ENCODE data around the gene USP6. TPM values are rescaled to one million over a fixed set of nuclear protein-coding genes. Genes with fewer than 3 reads are reported as not detected.

The USP6 gene
- polyA plus RNA-seq, 1 experiment = not detected

GRCh38 chr17:5097101-5097834 is 18.6 kb upstream of the USP6 start:
- DNase-seq (ENCODE audit: low read depth, low spot score) = no peak
- no peak overlapping the region for H3K4me3 ChIP-seq (ENCODE audit: low read depth, low read length)
- peaks cover 15% of the 10 kb centered on the region for H3K27me3 ChIP-seq (ENCODE audit: control insufficient read depth, insufficient read depth, low read length)
- TF ChIP-seq CTCF (IDR thresholded peaks at IDR 0.05; ENCODE audit: low read depth, low read length) = no peak
- H3K9me3 ChIP-seq (ENCODE audit: control insufficient read depth, insufficient read depth, low read length) = peaks cover 76% of the 10 kb centered on the region
- POLR2A ChIA-PET = no interaction called here
- H3K27ac ChIP-seq (ENCODE audit: low read depth, low read length) = no peak overlapping the region
- CTCF ChIA-PET = no interaction called here

GRCh38 chr17:5099271-5099670 is 16.6 kb upstream of the USP6 start:
- Histone ChIP-seq H3K27me3 (ENCODE audit: control insufficient read depth, insufficient read depth, low read length) (peaks cover 15% of the 10 kb centered on the region), H3K4me3 (ENCODE audit: low read depth, low read length) (no peak overlapping the region), H3K27ac (ENCODE audit: low read depth, low read length) (no peak overlapping the region), H3K9me3 (ENCODE audit: control insufficient read depth, insufficient read depth, low read length) (peaks cover 72% of the 10 kb centered on the region)
- CTCF ChIA-PET = no interaction called here
- no peak for TF ChIP-seq CTCF (IDR thresholded peaks at IDR 0.05; ENCODE audit: low read depth, low read length)
- POLR2A ChIA-PET = no interaction called here
- no peak for DNase-seq (ENCODE audit: low read depth, low spot score)

- peaks cover 79% of the 10 kb centered on the region for H3K9me3 ChIP-seq (ENCODE audit: control insufficient read depth, insufficient read depth, low read length)
Measured at GRCh38 chr17:5100832-5101231, 15.0 kb upstream of the USP6 start.

GRCh38 chr17:5110816-5111215 is 5.0 kb upstream of the USP6 start:
- peak overlapping the region; percentile 96 for H3K4me3 ChIP-seq (ENCODE audit: low read depth, low read length)
- POLR2A ChIA-PET = no interaction called here
- CTCF ChIA-PET = no interaction called here

More at GRCh38 chr17:5100832-5101231, 15.0 kb upstream of the USP6 start:
- peaks cover 15% of the 10 kb centered on the region for H3K27me3 ChIP-seq (ENCODE audit: control insufficient read depth, insufficient read depth, low read length)
- TF ChIP-seq CTCF (IDR thresholded peaks at IDR 0.05; ENCODE audit: low read depth, low read length) = no peak
- DNase-seq (ENCODE audit: low read depth, low spot score) = no peak
- H3K27ac ChIP-seq (ENCODE audit: low read depth, low read length) = no peak overlapping the region
- ChIA-PET CTCF (no interaction called here), POLR2A (interaction anchor here (0.6 kb wide), 1 partner anchor 243 kb away, joined by 4 read pairs; no protein-coding TSS in a partner anchor)
- H3K4me3 ChIP-seq (ENCODE audit: low read depth, low read length) = no peak overlapping the region

More at GRCh38 chr17:5110816-5111215, 5.0 kb upstream of the USP6 start:
- peaks cover 5% of the 10 kb centered on the region for H3K27me3 ChIP-seq (ENCODE audit: control insufficient read depth, insufficient read depth, low read length)
- no peak overlapping the region for H3K27ac ChIP-seq (ENCODE audit: low read depth, low read length)
- no peak for TF ChIP-seq CTCF (IDR thresholded peaks at IDR 0.05; ENCODE audit: low read depth, low read length)
- no peak for DNase-seq (ENCODE audit: low read depth, low spot score)
- peaks cover 33% of the 10 kb centered on the region for H3K9me3 ChIP-seq (ENCODE audit: control insufficient read depth, insufficient read depth, low read length)

Data from AG04450 (cell line).